Testis (tissue), 2 donors: ENCODE measurements around the gene ARHGAP44.

Experiments
- CTCF ChIP-seq, 3 experiments: fragments of 450-650 bp in 2 of 3; fragments of 200-600 bp in 1 of 3; sonication (generic) in 1 of 3; IDR thresholded peaks; one replicate each; pipeline ENCODE4 v1.5.1; 2016 to 2019; ENCODE audit warnings: antibody characterized with exemption in 3 of 3, mild to moderate bottlenecking in 2 of 3, moderate library complexity in 1 of 3
- POLR2A ChIP-seq: fragments of 450-650 bp; IDR thresholded peaks from one replicate; pipeline ENCODE4 v1.6.1; 2017; ENCODE audit warnings: antibody characterized with exemption, mild to moderate bottlenecking, moderate library complexity

DNA sequence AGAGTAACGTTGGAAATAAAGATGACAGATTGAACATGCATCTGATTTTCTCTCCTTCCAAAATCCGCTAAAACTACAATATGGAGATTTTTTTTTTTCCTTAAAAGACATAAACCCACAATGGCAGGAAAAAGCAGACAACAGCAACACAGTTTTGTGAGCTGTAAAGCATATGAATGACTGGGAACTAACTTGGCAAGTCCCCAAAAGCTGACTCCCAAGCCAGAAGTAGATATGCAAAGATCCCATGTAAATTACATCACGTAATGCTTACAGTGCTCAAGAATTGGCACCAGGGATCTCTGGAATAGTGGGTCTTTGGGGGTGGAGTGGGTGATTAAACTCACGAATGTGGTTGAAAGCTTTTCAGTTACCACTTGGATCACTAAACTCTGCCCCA lies 121.9 kb downstream of the ARHGAP44 start:
- TF ChIP-seq CTCF (IDR thresholded peaks at IDR 0.05), result no peak
- TF ChIP-seq POLR2A, result no peak
